ENCODE measurements around the gene KCNS1. TPM values are rescaled to one million over a fixed set of nuclear protein-coding genes. Genes with fewer than 3 reads are reported as not detected.
"Not testable (repeated sequence)": the region's sequence is repeated elsewhere in the genome, so short reads cannot be mapped to it uniquely, and the experiment has no call there.

The KCNS1 gene
- total RNA-seq, 1 donor from 2014 or later, result 2.2 TPM

DNA sequence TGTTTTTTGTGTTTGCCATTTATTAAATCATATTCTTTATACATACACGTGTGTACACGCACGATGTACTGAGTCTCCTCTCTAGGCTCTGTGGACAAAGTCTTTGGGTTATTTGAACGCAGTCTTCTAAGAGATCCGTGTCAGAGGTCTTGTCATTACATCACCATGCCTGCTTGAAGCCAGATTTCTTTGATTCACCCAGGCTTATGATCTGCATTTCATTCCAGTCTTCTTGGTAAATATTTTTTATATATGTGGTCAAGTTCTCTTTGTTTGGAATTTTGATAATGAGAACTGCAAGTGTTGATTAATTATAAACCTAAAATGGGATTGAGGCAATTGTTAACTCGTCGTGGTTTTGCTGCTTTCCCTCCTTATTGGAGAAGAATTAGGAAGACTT is 34.6 kb downstream of the KCNS1 start:
- Histone ChIP-seq H3K27ac (ENCODE audit: low read depth, low read length) (no peak overlapping the region), H2AFZ (ENCODE audit: low read depth, low read length) (no peak overlapping the region), H4K20me1 (ENCODE audit: insufficient read depth, low read length) (peaks cover 7% of the 10 kb centered on the region), H3K9me3 (ENCODE audit: insufficient read depth, low read depth, low read length) (no peaks in the 10 kb centered on the region), H3K79me2 (ENCODE audit: insufficient read depth, low read length) (peaks cover 12% of the 10 kb centered on the region), H3K4me3 (ENCODE audit: insufficient read depth, low read depth, low read length) (no peak overlapping the region), H3K4me2 (ENCODE audit: low read length) (no peak overlapping the region), H3K36me3 (ENCODE audit: insufficient read depth, low read length) (peaks cover 3% of the 10 kb centered on the region), H3K27me3 (ENCODE audit: insufficient read depth, low read length) (no peaks in the 10 kb centered on the region), H3K4me1 (ENCODE audit: insufficient read depth, low read length) (peaks cover 9% of the 10 kb centered on the region), H3K9ac (ENCODE audit: low read length) (no peak overlapping the region)
- H3K4me3 Mint-ChIP-seq (ENCODE audit: unreplicated experiment), result no peak overlapping the region
- no peaks in the 10 kb centered on the region for H3K27me3 Mint-ChIP-seq (ENCODE audit: low read depth, unreplicated experiment)
- no peak overlapping the region for H3K27ac Mint-ChIP-seq (ENCODE audit: unreplicated experiment)
- DNase-seq (ENCODE audit: low read depth) (peak; percentile 68), FAIRE-seq (no peak)
- H3K36me3 Mint-ChIP-seq (ENCODE audit: low read depth, unreplicated experiment), result peaks cover 9% of the 10 kb centered on the region
- H3K4me1 Mint-ChIP-seq (ENCODE audit: low read depth, unreplicated experiment), result peaks cover 15% of the 10 kb centered on the region
- peaks cover 9% of the 10 kb centered on the region for H3K9me3 Mint-ChIP-seq (ENCODE audit: unreplicated experiment)
- no peak for TF ChIP-seq EZH2 (IDR thresholded peaks at IDR 0.05; ENCODE audit: insufficient read depth, low read length)
- TF ChIP-seq, protein P1, sequence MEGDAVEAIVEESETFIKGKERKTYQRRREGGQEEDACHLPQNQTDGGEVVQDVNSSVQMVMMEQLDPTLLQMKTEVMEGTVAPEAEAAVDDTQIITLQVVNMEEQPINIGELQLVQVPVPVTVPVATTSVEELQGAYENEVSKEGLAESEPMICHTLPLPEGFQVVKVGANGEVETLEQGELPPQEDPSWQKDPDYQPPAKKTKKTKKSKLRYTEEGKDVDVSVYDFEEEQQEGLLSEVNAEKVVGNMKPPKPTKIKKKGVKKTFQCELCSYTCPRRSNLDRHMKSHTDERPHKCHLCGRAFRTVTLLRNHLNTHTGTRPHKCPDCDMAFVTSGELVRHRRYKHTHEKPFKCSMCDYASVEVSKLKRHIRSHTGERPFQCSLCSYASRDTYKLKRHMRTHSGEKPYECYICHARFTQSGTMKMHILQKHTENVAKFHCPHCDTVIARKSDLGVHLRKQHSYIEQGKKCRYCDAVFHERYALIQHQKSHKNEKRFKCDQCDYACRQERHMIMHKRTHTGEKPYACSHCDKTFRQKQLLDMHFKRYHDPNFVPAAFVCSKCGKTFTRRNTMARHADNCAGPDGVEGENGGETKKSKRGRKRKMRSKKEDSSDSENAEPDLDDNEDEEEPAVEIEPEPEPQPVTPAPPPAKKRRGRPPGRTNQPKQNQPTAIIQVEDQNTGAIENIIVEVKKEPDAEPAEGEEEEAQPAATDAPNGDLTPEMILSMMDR (IDR thresholded peaks at IDR 0.05; ENCODE audit: insufficient read depth, low read depth, low read length), result no peak

DNA sequence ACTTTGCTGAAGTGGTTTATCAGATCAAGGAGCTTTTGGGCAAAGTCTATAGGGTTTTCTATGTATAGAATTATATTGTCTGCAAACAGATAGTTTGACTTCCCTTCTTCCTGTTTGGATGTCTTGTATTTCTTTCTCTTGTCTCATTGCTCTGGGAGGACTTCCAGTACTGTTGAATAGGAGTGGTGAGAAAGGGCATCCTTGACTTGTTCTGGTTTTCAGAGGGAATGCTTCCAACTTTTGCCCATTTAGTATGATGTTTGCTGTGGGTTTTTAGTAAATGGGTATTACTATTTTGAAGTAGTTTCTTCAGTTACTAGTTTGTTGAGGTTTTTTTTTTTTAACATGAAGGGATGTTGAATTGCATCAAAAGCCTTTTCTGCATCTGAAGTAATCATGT is 36.1 kb downstream of the KCNS1 start:
- H3K27ac Mint-ChIP-seq (ENCODE audit: unreplicated experiment), result no peak overlapping the region

DNA sequence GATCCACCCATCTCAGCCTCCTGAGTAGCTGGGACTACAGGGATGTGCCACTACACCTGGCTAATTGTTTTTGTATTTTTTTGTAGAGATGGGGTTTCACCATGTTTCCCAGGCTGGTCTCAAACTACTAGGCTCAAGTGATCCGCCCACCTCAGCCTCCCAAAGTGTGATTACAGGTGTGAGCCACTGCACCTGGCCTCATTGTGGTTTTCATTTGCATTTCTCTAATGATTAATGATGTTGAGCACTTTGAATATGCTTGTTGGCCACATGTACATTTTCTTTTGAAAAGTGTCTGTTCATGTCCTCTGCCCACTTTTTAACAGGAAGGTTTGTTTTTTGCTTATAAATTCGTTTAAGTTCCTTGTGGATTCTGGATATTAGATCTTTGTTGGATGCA is 37.8 kb downstream of the KCNS1 start:
- H3K4me3 ChIP-seq (ENCODE audit: insufficient read depth, low read depth, low read length); DNase-seq (ENCODE audit: low read depth); H3K9me3 Mint-ChIP-seq (ENCODE audit: unreplicated experiment); H2AFZ ChIP-seq (ENCODE audit: low read depth, low read length); H3K9me3 ChIP-seq (ENCODE audit: insufficient read depth, low read depth, low read length); H3K27me3 Mint-ChIP-seq (ENCODE audit: low read depth, unreplicated experiment); H4K20me1 ChIP-seq (ENCODE audit: insufficient read depth, low read length); H3K36me3 ChIP-seq (ENCODE audit: insufficient read depth, low read length); H3K4me3 Mint-ChIP-seq (ENCODE audit: unreplicated experiment); H3K27me3 ChIP-seq (ENCODE audit: insufficient read depth, low read length); H3K9ac ChIP-seq (ENCODE audit: low read length); FAIRE-seq; H3K4me2 ChIP-seq (ENCODE audit: low read length); H3K27ac ChIP-seq (ENCODE audit: low read depth, low read length); H3K36me3 Mint-ChIP-seq (ENCODE audit: low read depth, unreplicated experiment); H3K27ac Mint-ChIP-seq (ENCODE audit: unreplicated experiment): not testable (repeated sequence)
- H3K79me2 ChIP-seq (ENCODE audit: insufficient read depth, low read length), result peaks cover 12% of the 10 kb centered on the region
- H3K4me1 Mint-ChIP-seq (ENCODE audit: low read depth, unreplicated experiment), result peaks cover 37% of the 10 kb centered on the region
- peaks cover 29% of the 10 kb centered on the region for H3K4me1 ChIP-seq (ENCODE audit: insufficient read depth, low read length)

More for the DNA sequence above, 36.1 kb downstream of the KCNS1 start:
- Mint-ChIP-seq H3K27me3 (ENCODE audit: low read depth, unreplicated experiment) (no peaks in the 10 kb centered on the region), H3K36me3 (ENCODE audit: low read depth, unreplicated experiment) (peaks cover 6% of the 10 kb centered on the region), H3K9me3 (ENCODE audit: unreplicated experiment) (no peaks in the 10 kb centered on the region), H3K4me3 (ENCODE audit: unreplicated experiment) (no peak overlapping the region), H3K4me1 (ENCODE audit: low read depth, unreplicated experiment) (peaks cover 23% of the 10 kb centered on the region)
- H3K9me3 ChIP-seq (ENCODE audit: insufficient read depth, low read depth, low read length), result no peaks in the 10 kb centered on the region
- no peak for DNase-seq (ENCODE audit: low read depth)
- peaks cover 12% of the 10 kb centered on the region for H3K79me2 ChIP-seq (ENCODE audit: insufficient read depth, low read length)
- no peaks in the 10 kb centered on the region for H3K27me3 ChIP-seq (ENCODE audit: insufficient read depth, low read length)
- peaks cover 7% of the 10 kb centered on the region for H4K20me1 ChIP-seq (ENCODE audit: insufficient read depth, low read length)
- no peak overlapping the region for H3K9ac ChIP-seq (ENCODE audit: low read length)
- FAIRE-seq, result no peak
- no peak overlapping the region for H2AFZ ChIP-seq (ENCODE audit: low read depth, low read length)
- no peak overlapping the region for H3K4me2 ChIP-seq (ENCODE audit: low read length)
- TF ChIP-seq, protein P1 (IDR thresholded peaks at IDR 0.05; ENCODE audit: insufficient read depth, low read depth, low read length), result no peak
- TF ChIP-seq EZH2 (IDR thresholded peaks at IDR 0.05; ENCODE audit: insufficient read depth, low read length), result no peak
- peaks cover 21% of the 10 kb centered on the region for H3K4me1 ChIP-seq (ENCODE audit: insufficient read depth, low read length)
- no peak overlapping the region for H3K27ac ChIP-seq (ENCODE audit: low read depth, low read length)
- H3K36me3 ChIP-seq (ENCODE audit: insufficient read depth, low read length), result peaks cover 3% of the 10 kb centered on the region
- no peak overlapping the region for H3K4me3 ChIP-seq (ENCODE audit: insufficient read depth, low read depth, low read length)
